Activated naive CD8-positive, alpha-beta T cell treated with anti-CD3 and anti-CD28 coated beads for 36 hours (primary cell): ENCODE data around the gene CACNA1H. TPM values are rescaled to one million over a fixed set of nuclear protein-coding genes. Genes with fewer than 3 reads are reported as not detected.
"Not testable (repeated sequence)": the region's sequence is repeated elsewhere in the genome, so short reads cannot be mapped to it uniquely, and the experiment has no call there.

ENCODE experiments used
- DNase-seq: peaks from one replicate; pipeline ENCODE4 v3.0.0; 2021
- H3K27ac Mint-ChIP-seq: one replicate; pipeline ENCODE4 v1.8.0; 2022; ENCODE audit warnings: mild to moderate bottlenecking, moderate library complexity, mixed read lengths
- H3K27me3 Mint-ChIP-seq: one replicate; pipeline ENCODE4 v1.8.0; 2022; ENCODE audit warnings: mild to moderate bottlenecking, mixed read lengths
- H3K36me3 Mint-ChIP-seq: one replicate; pipeline ENCODE4 v1.8.0; 2021; ENCODE audit warnings: mild to moderate bottlenecking, mixed read lengths
- H3K4me1 Mint-ChIP-seq: one replicate; pipeline ENCODE4 v1.8.0; 2021; ENCODE audit warnings: mixed read lengths
- H3K4me3 Mint-ChIP-seq: one replicate; pipeline ENCODE4 v1.8.0; 2022; ENCODE audit warnings: mild to moderate bottlenecking, moderate library complexity, mixed read lengths
- H3K9me3 Mint-ChIP-seq: one replicate; pipeline ENCODE4 v1.8.0; 2022; ENCODE audit warnings: mixed read lengths
- total RNA-seq, 2 experiments: library from RNA; stranded (reverse); gene quantifications; one replicate each; pipeline ENCODE4 v1.2.3, GENCODE V29; 2021

Gene CACNA1H
- total RNA-seq, 2 experiments from 2014 or later: 0.32 to 0.35 TPM

GRCh38 chr16:1193143-1193824 is 40.4 kb downstream of the CACNA1H start:
- no peak overlapping the region for H3K4me3 Mint-ChIP-seq
- no peak for DNase-seq
- no peaks in the 10 kb centered on the region for H3K9me3 Mint-ChIP-seq
- no peaks in the 10 kb centered on the region for H3K4me1 Mint-ChIP-seq
- no peaks in the 10 kb centered on the region for H3K36me3 Mint-ChIP-seq
- no peak overlapping the region for H3K27ac Mint-ChIP-seq
- H3K27me3 Mint-ChIP-seq: no peaks in the 10 kb centered on the region

GRCh38 chr16:1193825-1194581 is 41.1 kb downstream of the CACNA1H start:
- no peak for DNase-seq
- Mint-ChIP-seq H3K27me3 (no peaks in the 10 kb centered on the region), H3K27ac (no peak overlapping the region), H3K9me3 (no peaks in the 10 kb centered on the region), H3K36me3 (no peaks in the 10 kb centered on the region), H3K4me3 (no peak overlapping the region), H3K4me1 (no peaks in the 10 kb centered on the region)

GRCh38 chr16:1194665-1195392 is 41.9 kb downstream of the CACNA1H start:
- peak; percentile 29 for DNase-seq
- no peaks in the 10 kb centered on the region for H3K27me3 Mint-ChIP-seq
- no peaks in the 10 kb centered on the region for H3K36me3 Mint-ChIP-seq
- H3K4me3 Mint-ChIP-seq: no peak overlapping the region
- no peak overlapping the region for H3K27ac Mint-ChIP-seq
- H3K9me3 Mint-ChIP-seq: no peaks in the 10 kb centered on the region
- H3K4me1 Mint-ChIP-seq: no peaks in the 10 kb centered on the region

- no peak overlapping the region for H3K27ac Mint-ChIP-seq
These were observed 42.4 kb downstream of the CACNA1H start for GRCh38 chr16:1195393-1195666.

GRCh38 chr16:1196494-1196893 is 43.6 kb downstream of the CACNA1H start:
- Mint-ChIP-seq H3K27ac (no peak overlapping the region), H3K36me3 (no peaks in the 10 kb centered on the region), H3K27me3 (no peaks in the 10 kb centered on the region), H3K4me1 (no peaks in the 10 kb centered on the region), H3K4me3 (no peak overlapping the region), H3K9me3 (no peaks in the 10 kb centered on the region)
- no peak for DNase-seq

More at GRCh38 chr16:1195393-1195666, 42.4 kb downstream of the CACNA1H start:
- no peaks in the 10 kb centered on the region for H3K9me3 Mint-ChIP-seq
- no peaks in the 10 kb centered on the region for H3K36me3 Mint-ChIP-seq
- no peak overlapping the region for H3K4me3 Mint-ChIP-seq
- no peak for DNase-seq
- no peaks in the 10 kb centered on the region for H3K4me1 Mint-ChIP-seq
- H3K27me3 Mint-ChIP-seq: no peaks in the 10 kb centered on the region

- H3K4me3 Mint-ChIP-seq: no peak overlapping the region
- no peaks in the 10 kb centered on the region for H3K36me3 Mint-ChIP-seq
- H3K27ac Mint-ChIP-seq: no peak overlapping the region
These were observed 44.4 kb downstream of the CACNA1H start for GRCh38 chr16:1197237-1197866.

GRCh38 chr16:1198194-1198593 is 45.3 kb downstream of the CACNA1H start:
- Mint-ChIP-seq H3K27me3 (no peaks in the 10 kb centered on the region), H3K4me1 (no peaks in the 10 kb centered on the region), H3K27ac (no peak overlapping the region), H3K4me3 (no peak overlapping the region), H3K36me3 (no peaks in the 10 kb centered on the region), H3K9me3 (no peaks in the 10 kb centered on the region)
- no peak for DNase-seq

More at GRCh38 chr16:1197237-1197866, 44.4 kb downstream of the CACNA1H start:
- H3K9me3 Mint-ChIP-seq: no peaks in the 10 kb centered on the region
- H3K27me3 Mint-ChIP-seq: no peaks in the 10 kb centered on the region
- no peak for DNase-seq
- H3K4me1 Mint-ChIP-seq: no peaks in the 10 kb centered on the region

- H3K27me3 Mint-ChIP-seq, DNase-seq, H3K9me3 Mint-ChIP-seq, H3K4me1 Mint-ChIP-seq, H3K4me3 Mint-ChIP-seq, H3K27ac Mint-ChIP-seq, H3K36me3 Mint-ChIP-seq: not testable (repeated sequence)
These were observed 45.9 kb downstream of the CACNA1H start for GRCh38 chr16:1198671-1199346.

GRCh38 chr16:1199347-1200013 is 46.6 kb downstream of the CACNA1H start:
- no peak for DNase-seq
- Mint-ChIP-seq H3K27ac (no peak overlapping the region), H3K36me3 (no peaks in the 10 kb centered on the region), H3K4me1 (no peaks in the 10 kb centered on the region), H3K9me3 (no peaks in the 10 kb centered on the region), H3K4me3 (no peak overlapping the region), H3K27me3 (no peaks in the 10 kb centered on the region)

GRCh38 chr16:1200014-1200627 is 47.2 kb downstream of the CACNA1H start:
- no peaks in the 10 kb centered on the region for H3K4me1 Mint-ChIP-seq
- DNase-seq: no peak
- H3K4me3 Mint-ChIP-seq: no peak overlapping the region
- H3K9me3 Mint-ChIP-seq: no peaks in the 10 kb centered on the region
- no peaks in the 10 kb centered on the region for H3K27me3 Mint-ChIP-seq
- no peak overlapping the region for H3K27ac Mint-ChIP-seq
- no peaks in the 10 kb centered on the region for H3K36me3 Mint-ChIP-seq

- no peak overlapping the region for H3K4me3 Mint-ChIP-seq
- H3K27ac Mint-ChIP-seq: no peak overlapping the region
- no peaks in the 10 kb centered on the region for H3K9me3 Mint-ChIP-seq
- H3K36me3 Mint-ChIP-seq: no peaks in the 10 kb centered on the region
- H3K27me3 Mint-ChIP-seq: no peaks in the 10 kb centered on the region
- DNase-seq: no peak
- H3K4me1 Mint-ChIP-seq: no peaks in the 10 kb centered on the region
These were observed 48.5 kb downstream of the CACNA1H start for GRCh38 chr16:1201444-1201843.

GRCh38 chr16:1202274-1202673 is 49.4 kb downstream of the CACNA1H start:
- no peaks in the 10 kb centered on the region for H3K9me3 Mint-ChIP-seq
- DNase-seq: no peak
- no peaks in the 10 kb centered on the region for H3K4me1 Mint-ChIP-seq
- H3K27ac Mint-ChIP-seq: no peak overlapping the region
- H3K27me3 Mint-ChIP-seq: no peaks in the 10 kb centered on the region
- no peak overlapping the region for H3K4me3 Mint-ChIP-seq
- H3K36me3 Mint-ChIP-seq: no peaks in the 10 kb centered on the region

- Mint-ChIP-seq H3K4me1 (no peaks in the 10 kb centered on the region), H3K27ac (no peak overlapping the region), H3K36me3 (no peaks in the 10 kb centered on the region), H3K4me3 (no peak overlapping the region), H3K9me3 (no peaks in the 10 kb centered on the region), H3K27me3 (no peaks in the 10 kb centered on the region)
- no peak for DNase-seq
These were observed 52.0 kb downstream of the CACNA1H start for GRCh38 chr16:1204933-1205332.

GRCh38 chr16:1206326-1206725 is 53.4 kb downstream of the CACNA1H start:
- Mint-ChIP-seq H3K36me3 (no peaks in the 10 kb centered on the region), H3K9me3 (no peaks in the 10 kb centered on the region), H3K27ac (no peak overlapping the region), H3K4me3 (no peak overlapping the region), H3K27me3 (no peaks in the 10 kb centered on the region), H3K4me1 (no peaks in the 10 kb centered on the region)
- DNase-seq: no peak
